ENCODE data around the gene SPEG. TPM values are rescaled to one million over a fixed set of nuclear protein-coding genes. Genes with fewer than 3 reads are reported as not detected.

Gene SPEG
- total RNA-seq, 1 experiment from 2014 or later: 23.3 TPM

DNA sequence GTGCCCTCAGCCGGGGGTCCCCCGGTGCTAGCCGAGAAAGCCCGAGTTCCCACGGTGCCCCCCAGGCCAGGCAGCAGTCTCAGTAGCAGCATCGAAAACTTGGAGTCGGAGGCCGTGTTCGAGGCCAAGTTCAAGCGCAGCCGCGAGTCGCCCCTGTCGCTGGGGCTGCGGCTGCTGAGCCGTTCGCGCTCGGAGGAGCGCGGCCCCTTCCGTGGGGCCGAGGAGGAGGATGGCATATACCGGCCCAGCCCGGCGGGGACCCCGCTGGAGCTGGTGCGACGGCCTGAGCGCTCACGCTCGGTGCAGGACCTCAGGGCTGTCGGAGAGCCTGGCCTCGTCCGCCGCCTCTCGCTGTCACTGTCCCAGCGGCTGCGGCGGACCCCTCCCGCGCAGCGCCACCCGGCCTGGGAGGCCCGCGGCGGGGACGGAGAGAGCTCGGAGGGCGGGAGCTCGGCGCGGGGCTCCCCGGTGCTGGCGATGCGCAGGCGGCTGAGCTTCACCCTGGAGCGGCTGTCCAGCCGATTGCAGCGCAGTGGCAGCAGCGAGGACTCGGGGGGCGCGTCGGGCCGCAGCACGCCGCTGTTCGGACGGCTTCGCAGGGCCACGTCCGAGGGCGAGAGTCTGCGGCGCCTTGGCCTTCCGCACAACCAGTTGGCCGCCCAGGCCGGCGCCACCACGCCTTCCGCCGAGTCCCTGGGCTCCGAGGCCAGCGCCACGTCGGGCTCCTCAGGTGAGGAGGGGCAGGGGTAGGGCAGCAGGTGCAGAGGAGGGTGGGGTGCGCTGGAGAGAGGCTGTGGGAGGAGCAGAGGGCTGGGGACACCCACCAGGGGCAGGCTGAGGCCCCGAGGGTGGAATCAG, 49.9 kb downstream of the SPEG start:
- no TSS peak for BruUV-seq (replicated peaks)
- intact Hi-C loops (cut with micrococcal nuclease): no loop called here
- Mint-ChIP-seq H3K27ac (ENCODE audit: low read depth, unreplicated experiment) (no peak overlapping the region), H3K36me3 (ENCODE audit: insufficient read depth, unreplicated experiment) (peaks cover 6% of the 10 kb centered on the region), H3K4me3 (ENCODE audit: unreplicated experiment) (no peak overlapping the region), H3K27me3 (ENCODE audit: insufficient read depth, unreplicated experiment) (no peaks in the 10 kb centered on the region), H3K9me3 (ENCODE audit: unreplicated experiment) (no peaks in the 10 kb centered on the region), H3K4me1 (ENCODE audit: insufficient read depth, unreplicated experiment) (no peaks in the 10 kb centered on the region)
- CTCF ChIA-PET: interaction anchor here (1.2 to 2.0 kb wide), 4 partner anchors 8 to 45 kb away, joined by 3 to 8 read pairs (median 6); no protein-coding TSS in a partner anchor
- no peak for DNase-seq (ENCODE audit: unreplicated experiment)
- POLR2A ChIA-PET: no interaction called here
- TF ChIP-seq, protein P1, sequence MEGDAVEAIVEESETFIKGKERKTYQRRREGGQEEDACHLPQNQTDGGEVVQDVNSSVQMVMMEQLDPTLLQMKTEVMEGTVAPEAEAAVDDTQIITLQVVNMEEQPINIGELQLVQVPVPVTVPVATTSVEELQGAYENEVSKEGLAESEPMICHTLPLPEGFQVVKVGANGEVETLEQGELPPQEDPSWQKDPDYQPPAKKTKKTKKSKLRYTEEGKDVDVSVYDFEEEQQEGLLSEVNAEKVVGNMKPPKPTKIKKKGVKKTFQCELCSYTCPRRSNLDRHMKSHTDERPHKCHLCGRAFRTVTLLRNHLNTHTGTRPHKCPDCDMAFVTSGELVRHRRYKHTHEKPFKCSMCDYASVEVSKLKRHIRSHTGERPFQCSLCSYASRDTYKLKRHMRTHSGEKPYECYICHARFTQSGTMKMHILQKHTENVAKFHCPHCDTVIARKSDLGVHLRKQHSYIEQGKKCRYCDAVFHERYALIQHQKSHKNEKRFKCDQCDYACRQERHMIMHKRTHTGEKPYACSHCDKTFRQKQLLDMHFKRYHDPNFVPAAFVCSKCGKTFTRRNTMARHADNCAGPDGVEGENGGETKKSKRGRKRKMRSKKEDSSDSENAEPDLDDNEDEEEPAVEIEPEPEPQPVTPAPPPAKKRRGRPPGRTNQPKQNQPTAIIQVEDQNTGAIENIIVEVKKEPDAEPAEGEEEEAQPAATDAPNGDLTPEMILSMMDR (IDR thresholded peaks at IDR 0.05; ENCODE audit: unreplicated experiment): no peak

DNA sequence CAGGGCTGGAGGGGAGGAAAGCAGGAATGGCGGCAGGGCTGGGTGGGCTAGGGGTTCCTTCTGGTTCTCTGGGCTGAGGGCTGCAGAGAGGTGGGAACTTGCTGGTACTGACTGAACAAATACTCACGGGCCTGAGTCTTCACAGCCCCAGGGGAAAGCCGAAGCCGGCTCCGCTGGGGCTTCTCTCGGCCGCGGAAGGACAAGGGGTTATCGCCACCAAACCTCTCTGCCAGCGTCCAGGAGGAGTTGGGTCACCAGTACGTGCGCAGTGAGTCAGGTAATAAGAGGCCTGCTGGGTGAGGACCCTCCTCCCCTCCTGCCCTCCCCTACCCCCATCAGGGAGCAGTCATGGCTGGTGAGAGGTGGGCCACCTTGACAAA, 50.5 kb downstream of the SPEG start:
- H3K4me3 Mint-ChIP-seq (ENCODE audit: unreplicated experiment): no peak overlapping the region

GRCh38 chr2:219486380-219486959, 51.8 kb downstream of the SPEG start:
- Mint-ChIP-seq H3K4me3 (ENCODE audit: unreplicated experiment) (no peak overlapping the region), H3K27me3 (ENCODE audit: insufficient read depth, unreplicated experiment) (no peaks in the 10 kb centered on the region), H3K4me1 (ENCODE audit: insufficient read depth, unreplicated experiment) (no peaks in the 10 kb centered on the region), H3K36me3 (ENCODE audit: insufficient read depth, unreplicated experiment) (peaks cover 6% of the 10 kb centered on the region), H3K27ac (ENCODE audit: low read depth, unreplicated experiment) (no peak overlapping the region), H3K9me3 (ENCODE audit: unreplicated experiment) (no peaks in the 10 kb centered on the region)
- BruUV-seq (replicated peaks): no TSS peak
- CTCF ChIA-PET: interaction anchor here (1.3 to 2.0 kb wide), 5 partner anchors 9 to 43 kb away, joined by 3 to 8 read pairs (median 6); a partner anchor contains a TSS
- intact Hi-C loops (cut with micrococcal nuclease): no loop called here
- POLR2A ChIA-PET: interaction anchor here (1.5 kb wide), 1 partner anchor 12 kb away, joined by 8 read pairs; the partner anchor contains the start of gene GMPPA
- no peak for DNase-seq (ENCODE audit: unreplicated experiment)
- TF ChIP-seq, protein P1 (IDR thresholded peaks at IDR 0.05; ENCODE audit: unreplicated experiment): no peak

More for the DNA sequence above, 50.5 kb downstream of the SPEG start:
- ChIA-PET CTCF (interaction anchor here (1.2 to 2.0 kb wide), 4 partner anchors 9 to 45 kb away, joined by 3 to 8 read pairs (median 6); no protein-coding TSS in a partner anchor), POLR2A (no interaction called here)
- no peaks in the 10 kb centered on the region for H3K4me1 Mint-ChIP-seq (ENCODE audit: insufficient read depth, unreplicated experiment)
- no peak for DNase-seq (ENCODE audit: unreplicated experiment)
- H3K36me3 Mint-ChIP-seq (ENCODE audit: insufficient read depth, unreplicated experiment): peaks cover 6% of the 10 kb centered on the region
- no TSS peak for BruUV-seq (replicated peaks)
- no peak overlapping the region for H3K27ac Mint-ChIP-seq (ENCODE audit: low read depth, unreplicated experiment)
- no peaks in the 10 kb centered on the region for H3K27me3 Mint-ChIP-seq (ENCODE audit: insufficient read depth, unreplicated experiment)
- TF ChIP-seq, protein P1 (IDR thresholded peaks at IDR 0.05; ENCODE audit: unreplicated experiment): no peak
- no peaks in the 10 kb centered on the region for H3K9me3 Mint-ChIP-seq (ENCODE audit: unreplicated experiment)
- intact Hi-C loops (cut with micrococcal nuclease): no loop called here

DNA sequence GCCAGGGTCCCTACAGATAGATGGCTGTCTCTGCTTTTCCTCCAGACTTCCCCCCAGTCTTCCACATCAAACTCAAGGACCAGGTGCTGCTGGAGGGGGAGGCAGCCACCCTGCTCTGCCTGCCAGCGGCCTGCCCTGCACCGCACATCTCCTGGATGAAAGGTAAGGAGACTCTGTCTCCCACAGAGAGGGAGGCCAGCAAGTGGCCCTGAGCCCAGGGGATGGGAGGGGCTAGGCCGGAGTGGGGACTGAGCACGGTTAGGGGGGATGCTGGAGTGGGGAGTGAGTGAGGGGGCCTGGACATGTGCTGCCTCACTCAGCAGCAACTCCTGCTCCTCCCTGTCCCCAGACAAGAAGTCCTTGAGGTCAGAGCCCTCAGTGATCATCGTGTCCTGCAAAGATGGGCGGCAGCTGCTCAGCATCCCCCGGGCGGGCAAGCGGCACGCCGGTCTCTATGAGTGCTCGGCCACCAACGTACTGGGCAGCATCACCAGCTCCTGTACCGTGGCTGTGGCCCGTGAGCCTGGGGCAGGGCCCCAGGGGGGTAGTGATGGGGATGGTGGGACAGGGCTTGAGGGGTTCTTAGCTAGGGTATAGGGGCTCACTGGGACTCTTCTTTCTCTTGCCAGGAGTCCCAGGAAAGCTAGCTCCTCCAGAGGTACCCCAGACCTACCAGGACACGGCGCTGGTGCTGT, 53.7 kb downstream of the SPEG start:
- H3K27me3 Mint-ChIP-seq (ENCODE audit: insufficient read depth, unreplicated experiment): no peaks in the 10 kb centered on the region
- no peak overlapping the region for H3K27ac Mint-ChIP-seq (ENCODE audit: low read depth, unreplicated experiment)
- H3K36me3 Mint-ChIP-seq (ENCODE audit: insufficient read depth, unreplicated experiment): peaks cover 10% of the 10 kb centered on the region

More for the DNA sequence above, 53.7 kb downstream of the SPEG start:
- DNase-seq (ENCODE audit: unreplicated experiment): no peak
- ChIA-PET POLR2A (no interaction called here), CTCF (interaction anchor here (0.6 to 1.4 kb wide), 5 partner anchors 9 to 136 kb away, joined by 3 to 6 read pairs (median 4); no protein-coding TSS in a partner anchor)
- intact Hi-C loops (cut with micrococcal nuclease): no loop called here
- H3K9me3 Mint-ChIP-seq (ENCODE audit: unreplicated experiment): no peaks in the 10 kb centered on the region
- no peaks in the 10 kb centered on the region for H3K4me1 Mint-ChIP-seq (ENCODE audit: insufficient read depth, unreplicated experiment)
- TF ChIP-seq, protein P1 (IDR thresholded peaks at IDR 0.05; ENCODE audit: unreplicated experiment): no peak
- no peak overlapping the region for H3K4me3 Mint-ChIP-seq (ENCODE audit: unreplicated experiment)
- BruUV-seq (replicated peaks): no TSS peak

All from MCF 10A (cell line).